Stimulated activated memory B cell treated with anti-CD40 and anti-IgM and Interleukin-4, amounts not matched to agents 10 μg/mL and 1 μg/mL and 100 μg/mL, for 72 hours (primary cell): ENCODE data around the gene TULP4.
"Not testable (repeated sequence)": the region's sequence is repeated elsewhere in the genome, so short reads cannot be mapped to it uniquely, and the experiment has no call there.

ENCODE experiments used
- ATAC-seq: fragments of 150-1000 bp; cut with Tn5 transposase; 2 replicates; pipeline ENCODE4 v1.10.0; 2021
- H3K27ac Mint-ChIP-seq: one replicate; pipeline ENCODE4 v1.8.0; 2022; ENCODE audit warnings: mild to moderate bottlenecking, mixed read lengths
- H3K27me3 Mint-ChIP-seq: one replicate; pipeline ENCODE4 v1.8.0; 2022; ENCODE audit warnings: mixed read lengths
- H3K36me3 Mint-ChIP-seq: one replicate; pipeline ENCODE4 v1.8.0; 2022; ENCODE audit warnings: mixed read lengths
- H3K4me1 Mint-ChIP-seq: one replicate; pipeline ENCODE4 v1.8.0; 2022; ENCODE audit warnings: mixed read lengths
- H3K4me3 Mint-ChIP-seq: one replicate; pipeline ENCODE4 v1.8.0; 2022; ENCODE audit warnings: mild to moderate bottlenecking, moderate library complexity, mixed read lengths
- H3K9me3 Mint-ChIP-seq: one replicate; pipeline ENCODE4 v1.8.0; 2022; ENCODE audit warnings: mixed read lengths

TULP4 gene

DNA sequence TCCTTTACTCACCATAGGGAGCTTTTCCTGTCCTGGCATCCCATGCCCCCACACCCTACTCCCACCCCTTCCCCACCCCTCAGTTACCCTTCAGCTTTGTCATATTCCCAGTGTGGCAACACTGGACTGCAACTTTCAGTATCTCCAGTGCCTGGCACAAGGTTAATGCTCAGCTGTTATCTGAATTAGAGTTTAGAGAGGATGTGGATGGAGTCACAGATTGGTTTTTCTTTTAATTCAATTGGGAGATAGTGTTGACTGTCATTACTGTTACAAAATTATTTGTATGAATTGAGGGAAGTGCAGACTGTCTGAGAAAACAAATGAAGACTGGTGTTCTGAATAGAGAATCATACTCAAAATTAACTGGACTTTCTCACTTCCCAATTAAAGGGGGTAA, 89.9 kb downstream of the TULP4 start:
- Mint-ChIP-seq H3K36me3 (peaks cover 7% of the 10 kb centered on the region), H3K27ac (no peak overlapping the region), H3K4me1 (peaks cover 20% of the 10 kb centered on the region), H3K4me3 (no peak overlapping the region), H3K9me3 (no peaks in the 10 kb centered on the region), H3K27me3 (no peaks in the 10 kb centered on the region)
- no peak for ATAC-seq

DNA sequence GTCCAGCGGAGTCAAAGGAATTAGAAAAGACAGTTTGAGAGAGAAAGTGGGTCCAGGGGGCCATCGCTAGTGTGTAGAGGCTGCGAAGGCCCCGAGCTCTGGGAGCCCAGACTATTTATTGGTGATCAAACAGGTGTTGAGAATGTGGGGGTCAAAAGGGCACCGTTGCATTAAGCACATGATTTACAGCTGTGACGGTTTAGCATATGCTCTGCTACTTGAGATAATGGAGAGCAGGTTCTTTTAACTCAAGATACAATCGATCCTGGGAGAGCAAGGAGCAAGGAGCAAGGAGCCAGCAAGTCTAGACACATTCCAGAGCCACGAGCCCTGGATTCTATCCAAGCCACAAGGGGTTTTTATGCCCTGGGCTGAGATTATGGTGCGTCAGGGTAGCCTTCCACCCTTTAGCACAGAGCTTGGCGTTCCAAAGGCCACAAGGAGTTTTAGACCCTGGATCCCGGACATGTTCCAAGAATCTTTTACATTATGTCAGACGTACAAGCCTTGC, 93.1 kb downstream of the TULP4 start:
- ATAC-seq, H3K27me3 Mint-ChIP-seq, H3K27ac Mint-ChIP-seq, H3K9me3 Mint-ChIP-seq, H3K4me3 Mint-ChIP-seq, H3K36me3 Mint-ChIP-seq: not testable (repeated sequence)
- peaks cover 25% of the 10 kb centered on the region for H3K4me1 Mint-ChIP-seq

DNA sequence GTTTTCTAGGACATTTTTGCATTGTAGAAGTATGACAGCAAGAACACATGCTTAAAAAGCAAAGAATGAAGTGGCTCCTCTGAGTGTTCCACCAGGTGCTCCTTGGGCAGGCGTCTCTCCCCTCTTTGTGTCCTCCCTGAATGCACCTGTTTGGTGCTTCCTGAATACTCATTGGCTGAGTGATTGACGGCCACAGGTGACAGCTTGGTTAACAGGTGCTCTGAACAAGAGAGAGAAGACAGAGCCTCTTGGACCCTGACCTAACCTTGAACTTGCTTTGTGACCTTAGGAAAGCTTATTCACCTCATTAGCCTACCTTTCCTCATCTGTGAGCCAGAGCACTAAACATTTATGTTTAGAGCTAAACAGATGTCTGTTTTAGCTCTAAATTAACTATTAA, 93.7 kb downstream of the TULP4 start:
- Mint-ChIP-seq H3K36me3 (peaks cover 7% of the 10 kb centered on the region), H3K4me3 (no peak overlapping the region), H3K9me3 (no peaks in the 10 kb centered on the region), H3K27ac (no peak overlapping the region), H3K27me3 (no peaks in the 10 kb centered on the region), H3K4me1 (peaks cover 25% of the 10 kb centered on the region)
- ATAC-seq, result no peak

DNA sequence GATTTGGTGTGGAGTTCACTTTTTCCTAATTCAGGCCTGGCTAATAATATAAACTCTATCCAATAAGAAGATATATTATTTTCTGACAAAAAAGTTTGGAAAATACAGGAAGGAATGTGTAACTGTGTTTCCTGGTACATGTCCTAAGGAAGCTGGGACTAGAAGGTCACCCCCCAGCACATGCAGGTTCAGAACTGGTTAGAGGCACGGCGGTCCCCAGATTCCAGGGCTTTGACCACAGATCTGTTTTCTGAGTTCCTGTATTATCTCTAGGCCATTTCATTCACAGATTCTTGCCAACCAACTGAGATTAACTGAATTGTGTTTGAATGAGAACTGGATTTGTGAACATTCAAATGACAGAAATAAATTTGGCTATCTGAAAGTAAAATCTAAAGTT, 94.5 kb downstream of the TULP4 start:
- Mint-ChIP-seq H3K4me3 (no peak overlapping the region), H3K36me3 (peaks cover 7% of the 10 kb centered on the region), H3K27ac (no peak overlapping the region), H3K9me3 (no peaks in the 10 kb centered on the region), H3K27me3 (no peaks in the 10 kb centered on the region), H3K4me1 (peaks cover 25% of the 10 kb centered on the region)
- ATAC-seq, result no peak

DNA sequence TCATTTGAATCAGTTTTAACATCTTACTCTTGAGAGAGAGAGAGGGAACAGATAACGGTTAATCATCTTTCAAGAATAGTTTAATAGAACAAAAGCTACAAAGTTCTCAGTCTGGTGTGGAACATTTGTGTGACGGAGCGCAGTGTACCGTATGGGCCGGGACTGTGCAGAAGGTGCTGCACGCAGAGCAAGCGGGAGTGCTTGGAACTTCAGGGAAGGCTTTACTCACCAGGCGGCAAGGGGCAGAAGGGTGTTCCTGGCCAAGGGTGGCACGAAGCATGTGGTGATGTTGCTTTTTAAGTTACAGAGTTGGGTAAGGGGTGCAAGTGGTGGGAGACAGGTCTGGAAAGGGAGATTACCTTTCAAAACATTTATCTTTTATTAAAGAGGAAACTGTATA, 95.7 kb downstream of the TULP4 start:
- no peaks in the 10 kb centered on the region for H3K27me3 Mint-ChIP-seq
- no peaks in the 10 kb centered on the region for H3K9me3 Mint-ChIP-seq
- no peak overlapping the region for H3K4me3 Mint-ChIP-seq
- no peak overlapping the region for H3K27ac Mint-ChIP-seq
- ATAC-seq, result no peak
- H3K4me1 Mint-ChIP-seq, result peaks cover 25% of the 10 kb centered on the region
- peaks cover 12% of the 10 kb centered on the region for H3K36me3 Mint-ChIP-seq

- no peaks in the 10 kb centered on the region for H3K27me3 Mint-ChIP-seq
- H3K27ac Mint-ChIP-seq, result no peak overlapping the region
- no peak overlapping the region for H3K4me3 Mint-ChIP-seq
- H3K36me3 Mint-ChIP-seq, result peaks cover 18% of the 10 kb centered on the region
- no peak for ATAC-seq
- no peaks in the 10 kb centered on the region for H3K9me3 Mint-ChIP-seq
- peaks cover 25% of the 10 kb centered on the region for H3K4me1 Mint-ChIP-seq
These were observed 96.4 kb downstream of the TULP4 start for GRCh38 chr6:158408552-158409130.

DNA sequence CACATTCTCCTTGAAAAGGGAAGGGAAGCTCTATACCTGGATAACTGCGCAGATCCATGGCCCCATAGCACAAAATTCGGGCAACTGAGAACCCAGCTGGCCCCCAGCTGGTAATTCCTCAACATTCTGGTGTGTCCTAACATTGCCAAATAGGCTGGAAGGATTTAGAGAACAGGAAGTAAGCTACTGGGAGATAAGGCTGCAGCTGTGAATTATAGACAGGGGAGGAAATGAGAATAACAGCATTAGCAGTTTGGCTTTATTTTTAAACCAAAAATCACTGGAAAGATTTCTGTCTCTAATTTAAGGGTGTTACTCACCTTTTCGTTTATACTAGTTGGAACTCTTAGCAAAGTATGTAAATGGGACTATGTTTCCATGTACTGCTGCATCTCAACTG, 97.2 kb downstream of the TULP4 start:
- H3K27ac Mint-ChIP-seq, result no peak overlapping the region
- no peak overlapping the region for H3K4me3 Mint-ChIP-seq
- no peaks in the 10 kb centered on the region for H3K9me3 Mint-ChIP-seq
- no peaks in the 10 kb centered on the region for H3K27me3 Mint-ChIP-seq
- no peak for ATAC-seq
- H3K4me1 Mint-ChIP-seq, result peaks cover 25% of the 10 kb centered on the region
- peaks cover 25% of the 10 kb centered on the region for H3K36me3 Mint-ChIP-seq

DNA sequence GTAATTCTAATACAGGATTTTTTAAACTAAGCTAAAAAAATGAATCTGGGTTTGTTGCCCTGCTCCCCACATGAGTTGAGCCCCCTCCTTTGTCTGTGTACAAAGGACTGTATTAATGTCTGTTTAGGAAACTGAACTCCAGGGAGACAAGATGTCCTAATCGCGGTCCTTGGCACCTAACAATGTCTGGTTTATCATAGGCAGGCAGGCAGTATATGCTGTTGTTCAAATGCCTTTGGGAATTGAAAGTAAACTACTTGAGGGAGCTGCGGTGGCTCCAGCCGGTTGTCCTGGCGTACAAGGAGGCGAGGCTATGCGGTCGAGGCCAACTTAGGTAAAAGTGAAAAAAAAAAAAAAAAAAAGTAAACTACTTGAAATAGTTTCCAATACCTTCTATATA, 98.5 kb downstream of the TULP4 start:
- Mint-ChIP-seq H3K27ac (no peak overlapping the region), H3K9me3 (no peaks in the 10 kb centered on the region), H3K27me3 (no peaks in the 10 kb centered on the region), H3K36me3 (peaks cover 24% of the 10 kb centered on the region), H3K4me1 (peaks cover 19% of the 10 kb centered on the region), H3K4me3 (no peak overlapping the region)
- ATAC-seq, result no peak

GRCh38 chr6:158411998-158412397, 99.7 kb downstream of the TULP4 start:
- Mint-ChIP-seq H3K4me1 (peaks cover 19% of the 10 kb centered on the region), H3K4me3 (no peak overlapping the region), H3K27ac (no peak overlapping the region), H3K9me3 (no peaks in the 10 kb centered on the region), H3K27me3 (no peaks in the 10 kb centered on the region), H3K36me3 (peaks cover 32% of the 10 kb centered on the region)
- no peak for ATAC-seq

DNA sequence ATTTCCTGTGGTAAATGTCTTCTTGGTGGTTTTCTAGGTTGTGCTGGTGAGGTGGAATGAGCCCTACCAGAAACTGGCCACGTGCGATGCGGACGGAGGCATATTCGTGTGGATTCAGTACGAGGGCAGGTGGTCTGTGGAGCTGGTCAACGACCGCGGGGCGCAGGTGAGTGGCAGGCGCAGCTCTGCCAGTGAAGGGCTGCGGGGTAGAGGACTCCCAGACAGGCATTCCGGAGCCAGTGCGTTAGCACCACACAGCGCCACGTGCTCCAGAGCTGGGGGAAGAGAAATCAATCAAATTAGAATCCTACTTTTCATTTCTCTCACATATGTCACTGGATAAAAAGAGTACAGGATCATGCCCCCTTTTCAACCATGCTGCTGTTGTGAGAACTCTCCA, 100.8 kb downstream of the TULP4 start:
- ATAC-seq, result no peak
- Mint-ChIP-seq H3K4me1 (peaks cover 17% of the 10 kb centered on the region), H3K27ac (peak overlapping the region; percentile 19), H3K4me3 (no peak overlapping the region), H3K36me3 (peaks cover 42% of the 10 kb centered on the region), H3K9me3 (no peaks in the 10 kb centered on the region), H3K27me3 (no peaks in the 10 kb centered on the region)

DNA sequence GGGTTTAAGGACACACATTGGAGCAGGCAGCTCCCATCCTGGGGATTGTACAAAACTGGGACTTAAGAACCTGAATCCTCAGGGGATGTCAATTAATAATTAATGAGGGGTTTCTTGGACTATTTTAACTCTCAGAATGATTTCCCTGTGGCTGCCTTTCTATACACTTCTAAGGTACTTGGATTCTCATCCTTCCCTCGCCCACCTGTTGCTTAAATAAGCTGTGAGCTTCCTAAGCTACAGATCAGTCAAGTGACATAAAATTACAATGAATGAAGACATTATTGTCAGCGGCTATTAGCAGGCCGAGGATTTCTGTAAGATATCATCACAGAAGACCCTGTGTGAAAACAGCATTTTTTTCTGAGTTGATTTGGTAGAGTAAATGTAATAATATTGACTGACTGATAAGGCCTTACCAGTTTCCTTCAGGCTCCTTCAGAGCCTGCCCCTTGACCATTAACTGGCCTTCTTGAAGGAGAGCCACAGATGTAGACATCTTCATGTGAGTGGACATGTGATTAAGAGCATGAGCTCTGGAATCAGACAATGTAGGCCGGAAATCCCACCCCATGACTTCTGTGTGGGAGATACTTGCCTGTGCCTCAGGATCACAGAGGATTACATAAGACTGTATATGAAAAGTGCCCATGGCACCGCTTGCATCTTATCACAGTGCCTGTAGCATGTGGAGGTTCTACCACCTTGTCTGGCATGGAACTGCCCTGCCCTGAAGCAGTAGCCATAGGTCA, 101.7 kb downstream of the TULP4 start:
- H3K4me3 Mint-ChIP-seq, result no peak overlapping the region
- H3K9me3 Mint-ChIP-seq, result no peaks in the 10 kb centered on the region
- ATAC-seq, result no peak
- peaks cover 48% of the 10 kb centered on the region for H3K36me3 Mint-ChIP-seq
- peaks cover 12% of the 10 kb centered on the region for H3K4me1 Mint-ChIP-seq
- no peaks in the 10 kb centered on the region for H3K27me3 Mint-ChIP-seq
- H3K27ac Mint-ChIP-seq, result no peak overlapping the region

GRCh38 chr6:158414851-158415262, 102.6 kb downstream of the TULP4 start:
- Mint-ChIP-seq H3K4me3 (no peak overlapping the region), H3K4me1 (peaks cover 3% of the 10 kb centered on the region), H3K9me3 (no peaks in the 10 kb centered on the region), H3K27ac (no peak overlapping the region), H3K36me3 (peaks cover 56% of the 10 kb centered on the region), H3K27me3 (no peaks in the 10 kb centered on the region)
- ATAC-seq, result no peak

- H3K4me3 Mint-ChIP-seq, result no peak overlapping the region
- ATAC-seq, result no peak
- no peaks in the 10 kb centered on the region for H3K27me3 Mint-ChIP-seq
- no peak overlapping the region for H3K27ac Mint-ChIP-seq
- H3K36me3 Mint-ChIP-seq, result peaks cover 57% of the 10 kb centered on the region
- H3K4me1 Mint-ChIP-seq, result no peaks in the 10 kb centered on the region
- H3K9me3 Mint-ChIP-seq, result no peaks in the 10 kb centered on the region
These were observed 103.4 kb downstream of the TULP4 start for GRCh38 chr6:158415666-158416065.

GRCh38 chr6:158416883-158417759, 104.9 kb downstream of the TULP4 start:
- Mint-ChIP-seq H3K4me3 (no peak overlapping the region), H3K36me3 (peaks cover 72% of the 10 kb centered on the region), H3K27ac (no peak overlapping the region), H3K9me3 (no peaks in the 10 kb centered on the region), H3K4me1 (no peaks in the 10 kb centered on the region), H3K27me3 (no peaks in the 10 kb centered on the region)
- ATAC-seq, result no peak

DNA sequence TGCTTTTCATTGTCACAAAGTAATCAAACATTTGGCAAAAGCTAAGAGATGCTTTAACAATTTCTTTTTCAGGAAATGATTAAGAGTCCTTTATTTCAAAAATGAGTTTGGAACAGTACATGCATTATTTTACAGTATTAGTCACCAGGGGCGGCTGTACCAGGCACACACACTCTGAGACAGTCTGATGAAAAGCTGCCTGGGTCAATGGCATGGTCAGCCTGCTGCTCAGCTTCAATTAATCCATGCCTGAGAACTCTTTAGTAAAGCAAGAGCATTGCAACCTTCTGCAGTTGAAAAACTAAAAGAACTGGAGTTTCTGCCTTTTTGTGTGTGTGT, 105.5 kb downstream of the TULP4 start:
- no peak for ATAC-seq
- Mint-ChIP-seq H3K4me1 (no peaks in the 10 kb centered on the region), H3K4me3 (no peak overlapping the region), H3K36me3 (peaks cover 75% of the 10 kb centered on the region), H3K27ac (no peak overlapping the region), H3K9me3 (peaks cover 3% of the 10 kb centered on the region), H3K27me3 (no peaks in the 10 kb centered on the region)
